Measurements from ENCODE around the gene AMZ2. TPM values are rescaled to one million over a fixed set of nuclear protein-coding genes. Genes with fewer than 3 reads are reported as not detected.
"Not testable (repeated sequence)": the region's sequence is repeated elsewhere in the genome, so short reads cannot be mapped to it uniquely, and the experiment has no call there.

The AMZ2 gene
- total RNA-seq, 1 experiment from 2014 or later: 62.2 TPM

DNA sequence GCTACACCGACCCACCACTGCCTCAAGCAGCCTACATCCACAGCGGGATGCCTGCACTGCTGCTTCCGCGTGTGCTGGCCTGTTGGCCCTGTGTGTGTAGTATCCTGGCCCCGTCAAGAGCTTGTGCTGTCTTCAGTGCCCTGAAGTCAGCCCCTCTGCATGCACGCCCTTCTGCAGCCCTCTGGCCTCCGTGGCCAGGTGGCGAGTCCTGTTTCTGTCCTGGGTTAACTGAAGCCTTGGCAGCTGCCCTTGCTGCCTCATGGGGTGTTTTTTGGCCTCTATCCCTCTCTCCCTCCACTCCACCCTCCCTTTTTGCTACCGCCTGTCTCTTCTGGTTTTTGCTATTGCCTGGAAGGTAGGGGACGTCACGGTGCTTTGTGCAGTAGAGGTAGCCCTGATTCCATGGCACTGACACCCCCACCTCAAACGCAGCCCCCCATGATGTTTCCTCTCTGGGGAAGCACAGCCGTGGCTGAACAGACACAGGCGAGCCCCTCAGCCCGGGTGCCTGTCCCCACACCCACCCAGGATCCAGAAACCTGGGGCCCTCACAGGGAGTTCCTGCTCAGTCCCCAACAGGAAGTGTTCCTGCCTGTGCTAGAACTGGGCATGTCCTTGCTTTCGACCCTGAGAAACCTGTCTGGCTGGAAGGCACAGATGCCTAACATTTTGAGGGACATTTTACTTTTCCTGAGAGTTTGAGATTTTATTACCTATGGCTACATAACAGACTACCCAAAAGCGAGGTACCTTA is 18.8 kb upstream of the AMZ2 start:
- Mint-ChIP-seq H3K27me3 (ENCODE audit: unreplicated experiment) (peaks cover 20% of the 10 kb centered on the region), H3K27ac (ENCODE audit: unreplicated experiment) (no peak overlapping the region), H3K9me3 (ENCODE audit: low read depth, unreplicated experiment) (no peaks in the 10 kb centered on the region), H3K36me3 (ENCODE audit: insufficient read depth, unreplicated experiment) (no peaks in the 10 kb centered on the region), H3K4me3 (ENCODE audit: low read depth, unreplicated experiment) (no peak overlapping the region), H3K4me1 (ENCODE audit: low read depth, unreplicated experiment) (peaks cover 7% of the 10 kb centered on the region)
- BruUV-seq (replicated peaks): no TSS peak
- CTCF ChIA-PET: interaction anchor here (0.6 kb wide), 1 partner anchor 302 kb away, joined by 3 read pairs; no protein-coding TSS in a partner anchor
- peak; percentile 16 for DNase-seq
- intact Hi-C loops (cut with micrococcal nuclease; ENCODE audit: unreplicated experiment): no loop called here
- TF ChIP-seq, protein P1, sequence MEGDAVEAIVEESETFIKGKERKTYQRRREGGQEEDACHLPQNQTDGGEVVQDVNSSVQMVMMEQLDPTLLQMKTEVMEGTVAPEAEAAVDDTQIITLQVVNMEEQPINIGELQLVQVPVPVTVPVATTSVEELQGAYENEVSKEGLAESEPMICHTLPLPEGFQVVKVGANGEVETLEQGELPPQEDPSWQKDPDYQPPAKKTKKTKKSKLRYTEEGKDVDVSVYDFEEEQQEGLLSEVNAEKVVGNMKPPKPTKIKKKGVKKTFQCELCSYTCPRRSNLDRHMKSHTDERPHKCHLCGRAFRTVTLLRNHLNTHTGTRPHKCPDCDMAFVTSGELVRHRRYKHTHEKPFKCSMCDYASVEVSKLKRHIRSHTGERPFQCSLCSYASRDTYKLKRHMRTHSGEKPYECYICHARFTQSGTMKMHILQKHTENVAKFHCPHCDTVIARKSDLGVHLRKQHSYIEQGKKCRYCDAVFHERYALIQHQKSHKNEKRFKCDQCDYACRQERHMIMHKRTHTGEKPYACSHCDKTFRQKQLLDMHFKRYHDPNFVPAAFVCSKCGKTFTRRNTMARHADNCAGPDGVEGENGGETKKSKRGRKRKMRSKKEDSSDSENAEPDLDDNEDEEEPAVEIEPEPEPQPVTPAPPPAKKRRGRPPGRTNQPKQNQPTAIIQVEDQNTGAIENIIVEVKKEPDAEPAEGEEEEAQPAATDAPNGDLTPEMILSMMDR (IDR thresholded peaks at IDR 0.05; ENCODE audit: unreplicated experiment): no peak

DNA sequence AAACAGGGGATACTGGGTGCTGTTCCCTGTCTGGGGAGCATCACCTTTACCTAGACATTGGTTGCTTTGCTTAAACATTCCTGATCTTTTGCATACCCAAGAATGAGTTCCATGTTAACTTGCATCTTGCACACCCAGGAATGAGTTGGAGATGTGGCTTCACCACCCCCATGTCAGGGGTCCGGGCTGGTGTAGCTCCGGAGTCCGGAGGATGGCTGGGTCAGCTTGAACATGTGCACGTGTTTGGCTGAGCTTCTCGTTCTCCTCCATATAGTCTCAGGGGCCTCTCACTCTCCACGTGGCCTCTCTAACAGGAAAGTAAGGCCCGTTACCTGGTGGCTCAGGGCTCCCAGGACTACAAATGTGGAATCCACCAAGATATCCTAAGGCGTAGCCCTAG is 18.2 kb upstream of the AMZ2 start:
- Mint-ChIP-seq H3K4me3 (ENCODE audit: low read depth, unreplicated experiment) (no peak overlapping the region), H3K36me3 (ENCODE audit: insufficient read depth, unreplicated experiment) (no peaks in the 10 kb centered on the region), H3K27ac (ENCODE audit: unreplicated experiment) (no peak overlapping the region), H3K9me3 (ENCODE audit: low read depth, unreplicated experiment) (no peaks in the 10 kb centered on the region), H3K27me3 (ENCODE audit: unreplicated experiment) (peaks cover 18% of the 10 kb centered on the region), H3K4me1 (ENCODE audit: low read depth, unreplicated experiment) (peaks cover 7% of the 10 kb centered on the region)
- CTCF ChIA-PET: no interaction called here
- intact Hi-C loops (cut with micrococcal nuclease; ENCODE audit: unreplicated experiment): no loop called here
- DNase-seq: no peak
- TF ChIP-seq, protein P1 (IDR thresholded peaks at IDR 0.05; ENCODE audit: unreplicated experiment): no peak
- BruUV-seq (replicated peaks): no TSS peak

DNA sequence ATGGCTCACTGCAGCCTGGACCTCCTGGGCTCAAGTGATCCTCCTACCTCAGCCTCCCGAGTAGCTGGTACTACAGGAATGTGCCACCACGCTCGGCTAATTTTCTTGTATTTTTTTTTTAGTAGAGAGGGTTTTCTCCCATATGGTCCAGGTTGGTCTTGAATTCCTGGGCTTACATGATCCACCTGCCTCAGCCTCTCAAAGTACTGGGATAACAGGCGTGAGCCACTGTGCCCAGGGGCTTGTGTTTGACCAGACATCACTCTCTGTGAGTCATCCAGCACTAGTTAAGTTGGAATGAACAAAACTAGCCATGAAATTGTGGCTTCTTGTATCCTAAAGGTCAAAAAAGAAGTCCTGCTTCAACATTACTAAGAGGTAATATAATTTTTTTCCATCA is 16.7 kb upstream of the AMZ2 start:
- CTCF ChIA-PET: interaction anchor here (0.6 kb wide), 1 partner anchor 235 kb away, joined by 3 read pairs; no protein-coding TSS in a partner anchor

DNA sequence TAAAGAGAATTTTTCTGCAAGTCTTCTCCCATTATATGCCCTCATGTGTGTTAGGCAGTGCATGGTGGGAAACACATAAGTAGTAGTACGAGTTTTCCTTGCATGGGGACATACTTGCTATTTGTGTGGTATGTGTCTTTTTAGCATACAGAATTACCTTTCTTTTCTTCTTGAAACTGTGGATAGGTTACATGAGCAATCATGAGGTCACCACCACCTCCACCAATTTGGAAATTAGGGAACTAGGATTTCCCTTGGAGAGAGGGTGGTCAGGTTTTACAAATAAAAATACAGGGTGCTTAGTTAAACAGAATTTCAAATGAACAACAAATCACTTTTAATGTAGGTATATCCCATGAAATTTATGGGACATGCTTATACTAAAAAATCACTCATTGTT is 16.3 kb upstream of the AMZ2 start:
- no peak for DNase-seq
- TF ChIP-seq, protein P1 (IDR thresholded peaks at IDR 0.05; ENCODE audit: unreplicated experiment): no peak
- peaks cover 8% of the 10 kb centered on the region for H3K27me3 Mint-ChIP-seq (ENCODE audit: unreplicated experiment)
- H3K4me3 Mint-ChIP-seq (ENCODE audit: low read depth, unreplicated experiment): no peak overlapping the region
- intact Hi-C loops (cut with micrococcal nuclease; ENCODE audit: unreplicated experiment): no loop called here
- H3K27ac Mint-ChIP-seq (ENCODE audit: unreplicated experiment): no peak overlapping the region
- H3K4me1 Mint-ChIP-seq (ENCODE audit: low read depth, unreplicated experiment): peaks cover 7% of the 10 kb centered on the region
- no peaks in the 10 kb centered on the region for H3K9me3 Mint-ChIP-seq (ENCODE audit: low read depth, unreplicated experiment)
- CTCF ChIA-PET: interaction anchor here (0.6 kb wide), 1 partner anchor 235 kb away, joined by 3 read pairs; no protein-coding TSS in a partner anchor
- no TSS peak for BruUV-seq (replicated peaks)
- no peaks in the 10 kb centered on the region for H3K36me3 Mint-ChIP-seq (ENCODE audit: insufficient read depth, unreplicated experiment)

More for the DNA sequence above, 16.7 kb upstream of the AMZ2 start:
- H3K27me3 Mint-ChIP-seq (ENCODE audit: unreplicated experiment); H3K9me3 Mint-ChIP-seq (ENCODE audit: low read depth, unreplicated experiment); DNase-seq; H3K4me3 Mint-ChIP-seq (ENCODE audit: low read depth, unreplicated experiment); intact Hi-C loops (cut with micrococcal nuclease; ENCODE audit: unreplicated experiment); BruUV-seq (replicated peaks); H3K36me3 Mint-ChIP-seq (ENCODE audit: insufficient read depth, unreplicated experiment); H3K4me1 Mint-ChIP-seq (ENCODE audit: low read depth, unreplicated experiment); H3K27ac Mint-ChIP-seq (ENCODE audit: unreplicated experiment): not testable (repeated sequence)

DNA sequence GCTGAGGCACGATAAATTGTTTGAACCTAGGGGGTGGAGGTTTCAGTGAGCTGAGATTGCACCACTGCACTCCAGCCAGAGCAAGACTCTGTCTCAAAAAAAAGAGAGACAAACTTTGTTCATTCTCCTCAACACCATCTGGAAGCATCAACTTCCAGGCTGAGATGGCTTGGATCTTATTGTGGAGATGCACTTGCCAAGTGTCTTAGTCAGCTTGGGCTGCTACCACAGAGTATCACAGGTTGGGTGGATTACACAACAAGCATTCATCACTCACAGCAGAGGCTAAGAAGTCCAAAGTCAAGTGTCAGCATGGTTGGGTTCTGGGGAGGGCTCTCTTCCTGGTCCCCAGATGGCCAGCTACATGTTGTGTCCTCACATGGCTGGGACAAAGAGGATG is 15.1 kb upstream of the AMZ2 start:
- H3K4me1 Mint-ChIP-seq (ENCODE audit: low read depth, unreplicated experiment); H3K27ac Mint-ChIP-seq (ENCODE audit: unreplicated experiment); DNase-seq; intact Hi-C loops (cut with micrococcal nuclease; ENCODE audit: unreplicated experiment); BruUV-seq (replicated peaks); H3K9me3 Mint-ChIP-seq (ENCODE audit: low read depth, unreplicated experiment); CTCF ChIA-PET; H3K36me3 Mint-ChIP-seq (ENCODE audit: insufficient read depth, unreplicated experiment); H3K4me3 Mint-ChIP-seq (ENCODE audit: low read depth, unreplicated experiment): not testable (repeated sequence)
- H3K27me3 Mint-ChIP-seq (ENCODE audit: unreplicated experiment): peaks cover 10% of the 10 kb centered on the region

DNA sequence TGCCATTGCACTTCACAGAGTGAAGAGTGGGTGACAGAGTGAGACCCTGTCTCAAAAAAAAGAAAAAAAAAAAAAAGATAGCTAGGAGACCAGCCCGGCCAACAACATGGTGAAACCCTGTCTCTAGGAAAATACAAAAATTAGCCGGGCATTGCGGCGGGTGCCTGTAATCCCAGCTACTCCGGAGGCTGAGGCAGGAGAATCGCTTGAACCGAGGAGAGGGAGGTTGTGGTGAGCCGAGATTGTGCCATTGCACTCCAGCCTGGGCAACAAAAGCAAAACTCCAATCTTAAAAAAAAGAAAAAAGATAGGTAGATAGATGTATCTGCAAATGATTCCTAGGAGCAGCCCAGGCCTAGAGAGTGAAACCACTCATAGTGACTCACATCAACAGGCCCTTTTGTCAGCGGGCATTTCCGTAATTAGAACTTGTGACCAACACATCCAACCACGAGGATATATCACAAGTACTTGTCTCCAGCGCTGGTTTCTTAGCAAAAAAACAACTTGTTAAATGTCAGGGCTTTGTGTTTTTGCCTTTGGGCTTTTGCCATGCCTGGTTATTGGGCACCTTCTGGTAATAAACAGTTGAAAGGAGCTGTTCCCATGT is 13.0 kb upstream of the AMZ2 start:
- DNase-seq; H3K4me3 Mint-ChIP-seq (ENCODE audit: low read depth, unreplicated experiment); intact Hi-C loops (cut with micrococcal nuclease; ENCODE audit: unreplicated experiment); H3K27ac Mint-ChIP-seq (ENCODE audit: unreplicated experiment); BruUV-seq (replicated peaks); H3K9me3 Mint-ChIP-seq (ENCODE audit: low read depth, unreplicated experiment); H3K4me1 Mint-ChIP-seq (ENCODE audit: low read depth, unreplicated experiment); H3K36me3 Mint-ChIP-seq (ENCODE audit: insufficient read depth, unreplicated experiment): not testable (repeated sequence)
- CTCF ChIA-PET: interaction anchor here (0.7 kb wide), 1 partner anchor 335 kb away, joined by 3 read pairs; no protein-coding TSS in a partner anchor
- peaks cover 15% of the 10 kb centered on the region for H3K27me3 Mint-ChIP-seq (ENCODE audit: unreplicated experiment)

DNA sequence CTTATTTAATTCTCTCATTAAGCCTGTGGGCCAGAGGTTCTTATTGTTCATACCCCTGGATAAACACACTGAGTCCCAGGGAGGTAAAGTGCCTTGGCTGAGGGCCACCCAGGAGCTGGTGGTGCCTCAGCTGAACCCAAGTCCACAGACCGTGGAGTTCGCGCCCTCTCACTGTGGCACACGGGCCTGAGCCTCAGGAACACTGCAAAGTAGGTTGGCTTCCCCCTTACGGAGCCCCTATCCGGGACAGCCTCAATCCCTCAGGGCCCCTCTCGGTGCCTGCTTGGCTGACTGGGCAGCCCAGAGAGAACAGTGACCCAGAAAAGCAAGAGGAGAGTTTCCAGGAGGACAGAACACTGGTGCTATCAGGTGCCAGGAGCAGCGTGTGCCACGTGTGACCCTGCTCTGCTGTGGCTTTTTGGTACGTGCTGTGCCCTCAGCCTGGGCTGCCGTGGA is 12.5 kb upstream of the AMZ2 start:
- H3K27ac Mint-ChIP-seq (ENCODE audit: unreplicated experiment); H3K9me3 Mint-ChIP-seq (ENCODE audit: low read depth, unreplicated experiment); H3K4me1 Mint-ChIP-seq (ENCODE audit: low read depth, unreplicated experiment); H3K4me3 Mint-ChIP-seq (ENCODE audit: low read depth, unreplicated experiment); CTCF ChIA-PET; intact Hi-C loops (cut with micrococcal nuclease; ENCODE audit: unreplicated experiment); H3K36me3 Mint-ChIP-seq (ENCODE audit: insufficient read depth, unreplicated experiment); BruUV-seq (replicated peaks); DNase-seq: not testable (repeated sequence)
- H3K27me3 Mint-ChIP-seq (ENCODE audit: unreplicated experiment): peaks cover 15% of the 10 kb centered on the region
